Brain microvascular endothelial cell (primary cell): ENCODE measurements around the gene NR2F1.

Experiments used
- DNase-seq: peaks from one replicate; pipeline ENCODE4 v3.0.0-alpha.2; 2020
- H3K27ac ChIP-seq: fragments of 250-450 bp; sonication (Bioruptor Pico); 2 replicates; pipeline ENCODE4 v1.5.1; 2020; ENCODE audit warnings: mild to moderate bottlenecking, moderate library complexity
- H3K27me3 ChIP-seq: fragments of 250-450 bp; sonication (Bioruptor Pico); replicated peaks from 2 replicates; pipeline ENCODE4 v1.5.1; 2020; ENCODE audit warnings: mild to moderate bottlenecking
- H3K36me3 ChIP-seq: fragments of 250-450 bp; sonication (Bioruptor Pico); replicated peaks from 2 replicates; pipeline ENCODE4 v1.5.1; 2020; ENCODE audit warnings: mild to moderate bottlenecking
- H3K4me3 ChIP-seq: 2 replicates; pipeline ENCODE4 v1.5.1; 2011; ENCODE audit warnings: low read depth, mild to moderate bottlenecking, control low read depth, low read length, moderate library complexity
- CTCF ChIP-seq: IDR thresholded peaks from 2 replicates; pipeline ENCODE4 v1.5.1; 2011; ENCODE audit warnings: low read depth, mild to moderate bottlenecking, moderate library complexity, low read length, control low read depth, inconsistent platforms; ENCODE audit errors: missing control alignments
- in situ Hi-C: cut with HindIII; loops from 2 replicates; pipeline ENCODE4 v1.10.0; 2017; ENCODE audit warnings: low sequenced_read_pairs, low pct_ligation_motif_present

Gene NR2F1

GRCh38 chr5:93603793-93604643, 21.0 kb downstream of the NR2F1 start:
- DNase-seq, result no peak
- Histone ChIP-seq H3K4me3 (peak overlapping the region; percentile 53), H3K27ac (peak overlapping the region; percentile 12), H3K27me3 (peaks cover 4% of the 10 kb centered on the region), H3K36me3 (no peaks in the 10 kb centered on the region)
- peak; percentile 31 for TF ChIP-seq CTCF
- in situ Hi-C loops, result no loop called here

- no peak for TF ChIP-seq CTCF
- Histone ChIP-seq H3K36me3 (no peaks in the 10 kb centered on the region), H3K4me3 (peak overlapping the region; percentile 53), H3K27me3 (peaks cover 12% of the 10 kb centered on the region), H3K27ac (no peak overlapping the region)
- DNase-seq, result no peak
- in situ Hi-C loops, result no loop called here
These were observed 21.9 kb downstream of the NR2F1 start for GRCh38 chr5:93604644-93605515.

- H3K4me3 ChIP-seq, result no peak overlapping the region
- in situ Hi-C loops, result no loop called here
- no peak for TF ChIP-seq CTCF
- no peaks in the 10 kb centered on the region for H3K36me3 ChIP-seq
- no peak for DNase-seq
- peaks cover 27% of the 10 kb centered on the region for H3K27me3 ChIP-seq
- H3K27ac ChIP-seq, result no peak overlapping the region
These were observed 23.3 kb downstream of the NR2F1 start for GRCh38 chr5:93606382-93606752.

- in situ Hi-C loops, result no loop called here
- H3K27me3 ChIP-seq, result peaks cover 31% of the 10 kb centered on the region
These were observed 24.6 kb downstream of the NR2F1 start for GRCh38 chr5:93607367-93608258.

More at GRCh38 chr5:93607367-93608258, 24.6 kb downstream of the NR2F1 start:
- Histone ChIP-seq H3K36me3 (no peaks in the 10 kb centered on the region), H3K27ac (peak overlapping the region; percentile 56), H3K4me3 (peak overlapping the region; percentile 45)
- DNase-seq, result peak; percentile 89
- peak; percentile 75 for TF ChIP-seq CTCF
